GM21381 (cell line): ENCODE measurements around the gene NOC2L.

Experiments
- ATAC-seq: cut with Tn5 transposase; IDR thresholded peaks from one replicate; pipeline ENCODE4 v1.9.1; 2021; ENCODE audit warnings: mild to moderate bottlenecking, moderate library complexity; ENCODE audit not compliant: unreplicated experiment

The NOC2L gene

GRCh38 chr1:919271-919872, 39.7 kb downstream of the NOC2L start:
- no peak for ATAC-seq

DNA sequence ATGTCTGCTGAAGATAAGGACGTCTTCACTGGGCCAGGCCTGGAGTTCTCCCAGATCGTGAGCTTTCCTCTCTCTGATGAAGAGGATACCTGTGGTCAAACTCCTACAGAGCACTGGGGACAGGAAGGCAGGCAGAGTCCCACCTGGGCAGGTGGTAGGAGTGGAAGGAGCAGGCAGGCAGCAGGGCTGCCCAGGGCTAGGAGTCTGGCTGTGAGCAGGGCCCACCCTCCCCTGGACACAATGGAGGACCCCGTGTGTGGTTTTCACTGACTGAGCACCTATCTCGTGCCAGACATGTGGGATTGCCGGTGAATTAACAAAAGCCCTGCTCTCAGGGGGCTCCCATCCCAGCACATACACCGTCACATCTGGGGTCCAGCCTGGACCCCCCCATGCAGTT, 40.2 kb downstream of the NOC2L start:
- no peak for ATAC-seq

DNA sequence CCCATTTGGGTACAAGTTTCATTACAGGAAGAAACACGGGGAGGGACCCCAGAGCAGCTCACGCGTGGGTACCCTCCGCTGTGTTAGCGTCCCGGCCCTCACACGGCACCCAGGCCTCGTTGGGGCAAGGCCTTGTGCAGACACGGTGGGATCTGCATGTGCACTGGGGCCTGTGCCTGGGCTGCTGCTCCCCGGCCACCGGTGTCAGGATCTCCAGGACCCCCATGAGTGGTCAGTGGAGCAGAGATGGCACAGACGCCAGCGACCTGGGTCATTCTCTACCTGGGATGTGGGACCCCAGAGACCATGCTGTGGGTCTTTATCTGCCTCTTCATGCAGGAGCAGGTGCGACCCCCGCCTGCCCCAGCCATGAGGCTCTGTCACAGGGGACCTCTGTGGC, 40.7 kb downstream of the NOC2L start:
- ATAC-seq = no peak

GRCh38 chr1:917466-918091, 41.5 kb downstream of the NOC2L start:
- ATAC-seq = no peak

GRCh38 chr1:917076-917459, 42.0 kb downstream of the NOC2L start:
- no peak for ATAC-seq

DNA sequence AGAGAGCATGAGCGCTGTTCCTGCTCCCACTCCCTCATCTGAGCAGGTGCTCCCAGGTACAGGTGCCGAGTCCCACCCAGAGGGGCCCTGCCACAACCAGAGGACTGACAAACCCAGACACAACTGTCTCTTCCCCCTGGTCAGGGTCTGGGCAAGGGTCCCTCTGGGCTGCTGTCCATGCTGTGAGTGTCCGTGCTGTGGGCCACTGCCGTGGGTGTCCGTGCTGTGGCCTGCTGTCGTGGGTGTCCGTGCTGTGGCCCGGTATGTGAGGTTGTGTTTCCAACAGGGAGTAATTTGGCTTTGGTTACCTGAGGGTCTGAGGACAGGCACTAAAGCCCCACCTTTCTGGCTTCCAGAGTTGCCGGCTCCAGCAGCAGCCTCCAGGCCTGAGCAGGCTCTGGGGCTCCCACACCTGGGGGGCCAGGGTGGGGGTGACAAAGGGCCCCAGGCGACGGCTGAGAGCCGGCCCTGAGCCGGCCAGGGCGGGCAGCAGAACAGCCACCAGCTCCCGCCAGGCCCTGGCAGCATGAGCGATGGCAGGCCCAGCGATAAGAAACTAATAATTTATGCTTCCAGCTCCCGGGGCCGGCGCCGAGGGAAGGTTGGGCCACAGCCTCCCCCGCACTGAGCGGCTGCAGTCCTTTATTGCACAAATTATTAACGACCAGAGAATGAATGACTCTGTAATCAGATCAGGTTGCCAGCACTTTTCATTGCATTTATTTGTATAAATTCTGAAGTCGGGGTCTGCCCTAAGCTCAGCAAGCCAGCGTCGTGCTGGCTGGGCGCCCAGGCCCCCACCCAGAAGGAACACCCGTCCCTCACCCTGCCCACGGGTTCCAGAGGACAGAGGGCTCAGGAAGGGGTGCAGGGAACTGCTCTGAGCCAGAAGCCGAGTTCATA, 42.6 kb downstream of the NOC2L start:
- no peak for ATAC-seq

DNA sequence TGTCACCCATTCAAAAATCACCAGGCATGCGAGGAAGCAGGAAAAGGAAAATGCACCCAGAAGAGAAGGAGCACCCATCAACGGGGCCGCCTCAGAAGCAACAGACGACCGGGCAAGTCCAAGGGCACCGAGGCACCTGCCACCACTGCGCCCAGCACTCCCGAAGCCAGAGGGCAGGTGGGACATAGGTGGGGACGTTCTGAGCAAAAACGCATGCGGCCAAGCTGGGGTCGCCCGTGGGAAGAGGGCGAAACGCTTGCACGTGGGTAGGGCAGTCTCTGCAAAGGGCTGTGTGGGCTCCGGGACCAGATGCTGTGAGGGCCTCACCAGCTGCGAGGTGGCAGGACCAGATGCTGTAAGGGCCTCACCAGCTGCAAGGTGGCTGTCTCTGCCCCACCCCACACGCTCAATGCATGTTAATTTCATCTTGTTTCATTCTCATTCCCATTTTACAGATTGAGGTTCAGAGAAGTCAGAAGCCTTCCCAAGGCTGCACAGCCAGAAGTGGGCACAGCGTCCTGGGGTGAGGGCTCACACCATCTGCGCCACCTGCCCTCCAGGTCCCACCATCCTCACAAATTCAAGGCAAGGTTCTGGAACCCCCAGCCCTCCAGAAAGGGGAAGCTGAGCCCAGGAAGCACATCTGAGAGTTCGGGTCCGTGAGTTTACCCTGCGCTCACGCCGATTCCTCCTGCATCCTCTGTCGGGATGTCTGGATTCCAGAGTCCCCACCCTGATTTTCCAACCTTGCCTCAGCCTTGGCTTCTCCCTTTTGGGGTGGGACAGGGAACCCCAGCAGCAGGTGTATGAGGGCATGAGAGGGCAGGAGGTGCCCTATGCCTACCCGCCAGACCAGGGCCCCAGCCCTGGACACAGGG, 43.5 kb downstream of the NOC2L start:
- no peak for ATAC-seq

GRCh38 chr1:914891-915280, 44.2 kb downstream of the NOC2L start:
- ATAC-seq = no peak

DNA sequence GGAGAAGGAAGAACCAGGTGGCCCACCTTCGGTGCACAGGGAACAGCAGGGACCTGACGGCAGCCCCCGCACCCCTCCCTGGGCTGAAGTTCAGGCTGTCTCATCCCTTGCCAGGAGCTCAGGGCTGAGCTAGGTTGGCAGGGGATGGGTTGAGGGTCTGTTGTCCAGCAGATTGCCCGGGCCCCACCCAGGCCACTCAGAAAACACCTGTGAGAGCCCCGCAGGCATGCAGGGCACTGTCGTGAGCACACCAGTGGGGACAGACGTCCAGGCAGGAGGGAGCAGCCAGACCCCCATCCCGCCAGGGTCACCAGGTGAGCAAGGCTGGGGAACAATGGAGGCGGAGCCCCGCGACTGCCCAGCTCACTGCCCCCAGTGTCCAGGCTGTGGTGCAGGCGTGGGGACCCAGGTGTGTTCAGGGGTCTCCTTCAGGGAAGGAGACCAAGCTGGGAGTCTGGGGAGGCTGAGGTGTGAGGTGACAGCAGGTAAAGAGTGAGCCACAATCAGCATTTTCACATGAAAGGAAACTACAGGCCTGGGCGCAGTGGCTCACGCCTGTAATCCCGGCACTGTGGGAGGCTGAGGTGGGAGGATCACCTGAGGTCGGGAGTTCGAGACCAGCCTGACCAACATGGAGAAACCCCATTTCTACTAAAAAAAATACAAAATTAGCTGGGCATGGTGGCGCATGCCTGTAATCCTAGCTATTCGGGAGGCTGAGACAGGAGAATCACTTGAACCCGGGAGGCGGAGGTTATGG, 44.7 kb downstream of the NOC2L start:
- ATAC-seq = no peak

- ATAC-seq = no peak
These were observed 45.4 kb downstream of the NOC2L start for GRCh38 chr1:913491-914130.

DNA sequence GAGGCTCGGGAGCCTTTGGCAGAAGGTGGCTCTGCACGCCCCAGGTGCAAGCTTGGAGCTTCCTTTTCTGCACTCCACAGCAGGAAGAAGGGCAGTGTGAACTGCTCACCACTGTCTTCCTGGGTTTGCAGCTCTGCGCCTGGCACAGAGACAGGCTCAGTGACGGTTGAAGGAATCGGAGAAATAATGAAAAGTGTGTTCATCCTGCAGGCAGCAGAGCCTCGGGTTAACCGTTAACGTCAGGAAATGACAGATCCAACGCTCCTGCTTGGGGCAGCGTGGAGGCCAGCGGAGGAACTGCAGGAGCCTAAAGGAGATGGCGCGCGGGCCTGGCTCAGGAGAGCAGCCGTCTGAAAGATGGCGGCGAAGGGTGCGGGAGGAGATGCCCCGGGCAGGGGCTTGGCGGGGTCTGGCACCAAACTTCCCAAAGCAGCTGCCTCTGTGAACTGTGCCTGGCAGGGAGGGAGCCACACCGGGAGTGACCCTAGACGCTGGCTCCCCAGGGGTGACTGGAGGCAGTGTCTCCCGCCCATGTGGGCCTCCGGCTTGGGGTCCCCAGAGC, 46.2 kb downstream of the NOC2L start:
- ATAC-seq = no peak

GRCh38 chr1:911875-912739, 46.9 kb downstream of the NOC2L start:
- no peak for ATAC-seq

DNA sequence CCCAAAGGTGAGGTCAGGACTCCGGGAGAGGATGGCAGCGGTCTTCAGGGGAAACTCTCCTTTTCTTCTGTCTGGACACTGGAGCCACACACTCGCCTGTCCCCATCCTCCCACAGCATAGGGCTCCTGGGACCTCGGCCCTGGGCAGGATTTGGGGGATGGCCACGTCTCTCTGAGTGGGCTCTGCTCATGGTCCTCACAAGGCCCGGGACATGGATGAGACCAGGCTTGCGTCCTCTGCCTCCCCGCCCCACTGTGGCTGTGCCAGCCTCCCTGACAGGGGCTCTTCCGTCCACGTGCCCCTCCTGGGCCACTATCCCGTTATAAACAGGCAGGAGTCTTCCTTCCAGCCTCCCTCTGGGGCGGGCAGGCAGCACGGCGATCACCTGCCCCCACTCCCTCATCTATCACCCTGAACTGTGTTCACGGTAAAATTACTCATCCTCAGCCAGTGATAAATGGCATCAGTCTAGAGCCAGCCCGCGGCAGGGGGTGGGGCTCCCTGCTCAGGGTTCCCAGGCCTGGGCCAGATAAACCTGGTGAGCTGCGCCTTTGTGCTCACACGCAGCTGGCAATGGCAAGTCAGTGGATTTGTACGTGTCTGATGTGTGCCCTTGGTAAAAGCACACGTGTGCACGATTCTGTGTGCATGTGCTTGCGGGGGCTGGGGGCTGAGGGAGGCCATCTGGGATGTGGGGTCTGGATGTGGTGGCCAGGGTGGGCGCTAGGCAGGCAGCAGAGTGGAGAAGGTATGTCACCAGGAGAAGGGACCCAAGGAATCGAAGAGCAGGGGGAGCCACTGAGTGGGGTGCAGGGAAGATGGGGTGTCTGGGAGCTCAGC, 48.0 kb downstream of the NOC2L start:
- no peak for ATAC-seq

DNA sequence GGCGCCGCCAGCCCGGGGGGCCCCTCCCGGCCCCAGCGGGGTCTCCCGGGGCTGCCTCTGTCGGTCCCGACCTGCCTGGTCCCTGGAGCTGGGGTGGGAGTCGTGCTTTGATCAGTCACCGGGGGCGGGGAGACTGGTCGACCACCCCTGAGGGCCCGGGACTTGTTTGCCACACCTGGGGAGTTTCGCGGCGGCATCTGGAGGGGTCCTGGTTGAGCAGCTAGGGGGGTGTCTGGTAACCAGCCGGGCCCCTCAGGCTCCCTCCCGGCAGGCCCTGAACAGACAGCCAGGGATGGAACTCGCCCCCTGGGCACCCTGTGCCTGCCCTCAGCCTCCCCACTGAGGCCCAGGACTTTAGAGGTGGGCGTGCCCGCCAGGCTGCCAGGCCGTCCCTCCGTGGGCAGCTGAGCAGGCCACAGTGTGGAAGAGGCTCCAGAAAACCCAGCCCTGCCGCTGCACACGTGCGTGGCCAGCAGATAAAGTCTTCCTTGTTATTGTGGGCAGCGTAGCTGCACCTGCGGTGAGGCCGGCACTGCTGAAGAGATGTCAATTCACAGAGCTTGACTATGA, 48.7 kb downstream of the NOC2L start:
- ATAC-seq = no peak

DNA sequence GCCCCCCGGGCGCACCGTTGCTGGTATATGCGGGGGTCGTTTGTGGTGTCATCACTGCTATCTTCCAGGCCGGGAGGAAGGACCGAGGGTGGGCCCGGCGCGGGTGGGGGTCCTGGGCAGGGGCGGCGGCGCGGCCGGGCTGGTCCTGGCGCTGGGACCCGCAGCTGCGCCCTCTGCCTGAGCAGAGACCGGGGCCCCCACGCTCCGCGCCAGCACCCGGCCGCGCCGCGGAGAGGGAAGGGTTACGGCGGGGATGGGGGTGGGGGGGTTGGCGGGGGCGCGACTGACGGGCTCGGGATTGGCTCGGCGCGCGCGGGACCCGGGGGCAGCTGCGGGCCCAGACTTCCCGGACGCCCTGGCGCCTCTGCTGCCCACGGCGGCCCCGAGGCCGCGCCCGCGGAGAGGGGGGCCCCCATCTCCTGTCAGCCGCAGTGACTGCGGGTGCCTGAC, 49.2 kb downstream of the NOC2L start:
- no peak for ATAC-seq

- ATAC-seq = no peak
These were observed 50.4 kb downstream of the NOC2L start for GRCh38 chr1:908661-909060.
